Measurements from ENCODE around the gene GNAS-AS1.
A peak's percentile ranks its signal among the peaks of the same experiment; 100 is the strongest.

GNAS-AS1 gene

DNA sequence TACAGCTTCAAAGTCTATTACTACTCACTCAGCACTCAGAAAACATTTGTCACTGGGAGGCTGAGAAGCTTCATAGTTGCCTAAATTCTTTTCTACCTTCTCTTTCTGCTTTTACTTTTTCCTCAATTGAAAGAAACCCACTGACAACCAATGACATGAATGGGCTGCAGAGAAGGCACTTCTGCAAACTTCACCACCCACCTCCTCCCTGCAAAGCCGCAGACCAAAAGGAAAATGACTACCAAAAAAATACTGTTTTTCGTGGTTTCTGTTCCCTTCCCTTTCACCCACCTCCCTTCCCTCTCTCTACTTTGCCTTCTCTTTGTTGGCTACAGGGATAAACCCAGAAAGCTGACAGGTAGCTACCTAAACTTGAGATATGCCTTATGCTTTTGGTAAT is 3.2 kb downstream of the GNAS-AS1 start:
- H3K36me3 ChIP-seq (ENCODE audit: control insufficient read depth, insufficient read depth, low read length): peaks cover under 1% of the 10 kb centered on the region
- H3K9me3 ChIP-seq (ENCODE audit: control insufficient read depth, low read length): no peaks in the 10 kb centered on the region
- no peak overlapping the region for H3K27ac ChIP-seq (ENCODE audit: insufficient read depth, low read depth, low read length, poor library complexity, severe bottlenecking)
- peaks cover 16% of the 10 kb centered on the region for H3K4me1 ChIP-seq (ENCODE audit: control insufficient read depth, insufficient read depth, low read length)
- 75 to 86% methylated on average over 2 of the region's 2 CpGs for WGBS, 2 experiments
- peaks cover 29% of the 10 kb centered on the region for H3K27me3 ChIP-seq (ENCODE audit: control insufficient read depth, insufficient read depth, low read length, poor library complexity, severe bottlenecking)
- H3K4me3 ChIP-seq (ENCODE audit: insufficient read depth, low read depth, low read length): no peak overlapping the region

DNA sequence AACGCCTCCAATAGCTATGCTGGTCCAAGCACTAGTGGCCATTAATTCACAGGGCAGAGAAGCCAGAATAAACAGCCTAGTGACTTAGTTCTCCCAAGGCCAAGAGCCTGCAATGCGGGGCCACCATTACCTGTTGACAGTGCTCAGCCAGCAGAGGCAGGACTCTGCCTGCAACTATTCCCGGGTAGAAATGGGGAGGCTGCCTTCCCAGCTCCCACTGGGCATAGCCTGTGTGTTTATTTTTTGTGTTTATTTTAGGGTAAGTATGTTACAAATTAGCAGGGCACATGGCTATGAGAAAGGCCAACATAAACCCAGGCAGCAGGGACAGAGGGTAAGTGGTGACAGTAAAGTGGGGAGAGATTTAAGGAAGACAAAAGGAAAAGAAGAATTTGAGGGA is 5.0 kb downstream of the GNAS-AS1 start:
- peaks cover 16% of the 10 kb centered on the region for H3K4me1 ChIP-seq (ENCODE audit: control insufficient read depth, insufficient read depth, low read length)
- no peak overlapping the region for H3K4me3 ChIP-seq (ENCODE audit: insufficient read depth, low read depth, low read length)
- WGBS, 2 experiments: 64 to 76% methylated on average over 3 of the region's 3 CpGs
- no peaks in the 10 kb centered on the region for H3K9me3 ChIP-seq (ENCODE audit: control insufficient read depth, low read length)
- peaks cover 30% of the 10 kb centered on the region for H3K27me3 ChIP-seq (ENCODE audit: control insufficient read depth, insufficient read depth, low read length, poor library complexity, severe bottlenecking)
- H3K36me3 ChIP-seq (ENCODE audit: control insufficient read depth, insufficient read depth, low read length): peaks cover 5% of the 10 kb centered on the region
- no peak overlapping the region for H3K27ac ChIP-seq (ENCODE audit: insufficient read depth, low read depth, low read length, poor library complexity, severe bottlenecking)

DNA sequence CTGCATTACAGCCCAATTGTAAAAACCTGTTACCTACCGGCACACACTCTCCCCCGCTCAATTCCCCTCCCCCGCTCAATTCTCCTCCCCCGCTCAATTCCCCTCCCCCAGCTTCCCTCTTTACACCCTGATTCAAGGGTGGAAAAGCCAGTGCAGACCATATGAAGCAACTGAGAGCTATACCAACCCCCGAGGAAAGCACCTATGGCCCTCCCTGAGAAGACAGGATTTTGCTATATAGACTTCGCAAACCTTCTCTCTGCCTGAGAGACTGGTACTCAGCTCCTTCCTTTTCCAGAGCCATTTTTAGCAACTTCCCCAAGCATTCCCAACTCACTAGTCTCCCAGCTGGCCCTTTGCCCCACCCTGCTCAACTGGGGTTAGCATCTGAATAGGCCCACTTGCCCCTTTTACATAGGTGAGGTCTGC is 7.6 kb downstream of the GNAS-AS1 start:
- Histone ChIP-seq H3K36me3 (ENCODE audit: control insufficient read depth, insufficient read depth, low read length) (peaks cover 7% of the 10 kb centered on the region), H3K4me1 (ENCODE audit: control insufficient read depth, insufficient read depth, low read length) (peaks cover 5% of the 10 kb centered on the region), H3K27ac (ENCODE audit: insufficient read depth, low read depth, low read length, poor library complexity, severe bottlenecking) (no peak overlapping the region), H3K9me3 (ENCODE audit: control insufficient read depth, low read length) (no peaks in the 10 kb centered on the region), H3K4me3 (ENCODE audit: insufficient read depth, low read depth, low read length) (no peak overlapping the region), H3K27me3 (ENCODE audit: control insufficient read depth, insufficient read depth, low read length, poor library complexity, severe bottlenecking) (peaks cover 49% of the 10 kb centered on the region)
- 11 to 16% methylated on average over 6 of the region's 6 CpGs for WGBS, 2 experiments

DNA sequence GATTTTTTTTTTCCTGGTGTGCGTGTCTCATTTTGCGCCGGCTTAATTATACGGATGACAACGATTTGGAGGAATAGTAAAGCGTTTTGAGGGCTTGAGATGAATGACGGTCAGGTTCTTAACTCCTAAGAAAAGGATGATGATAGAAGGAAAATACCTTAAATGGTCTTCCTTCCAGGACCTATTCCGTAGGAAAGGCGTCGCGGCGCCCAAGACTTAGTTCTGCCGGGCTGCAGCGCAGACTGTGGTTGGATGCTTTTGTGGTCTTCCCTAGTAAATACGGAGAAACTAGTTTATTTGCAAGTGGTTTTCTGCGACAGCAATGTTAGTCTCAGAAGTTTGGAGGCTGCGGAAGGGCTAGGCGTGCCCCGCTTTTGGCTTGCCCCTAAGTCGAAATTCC is 8.4 kb downstream of the GNAS-AS1 start:
- H3K4me1 ChIP-seq (ENCODE audit: control insufficient read depth, insufficient read depth, low read length): peaks cover 3% of the 10 kb centered on the region
- no peaks in the 10 kb centered on the region for H3K9me3 ChIP-seq (ENCODE audit: control insufficient read depth, low read length)
- 52 to 56% methylated on average over 20 of the region's 20 CpGs for WGBS, 2 experiments
- H3K36me3 ChIP-seq (ENCODE audit: control insufficient read depth, insufficient read depth, low read length): peaks cover 7% of the 10 kb centered on the region
- peak overlapping the region; percentile 11 for H3K4me3 ChIP-seq (ENCODE audit: insufficient read depth, low read depth, low read length)
- H3K27ac ChIP-seq (ENCODE audit: insufficient read depth, low read depth, low read length, poor library complexity, severe bottlenecking): no peak overlapping the region
- H3K27me3 ChIP-seq (ENCODE audit: control insufficient read depth, insufficient read depth, low read length, poor library complexity, severe bottlenecking): peaks cover 49% of the 10 kb centered on the region

DNA sequence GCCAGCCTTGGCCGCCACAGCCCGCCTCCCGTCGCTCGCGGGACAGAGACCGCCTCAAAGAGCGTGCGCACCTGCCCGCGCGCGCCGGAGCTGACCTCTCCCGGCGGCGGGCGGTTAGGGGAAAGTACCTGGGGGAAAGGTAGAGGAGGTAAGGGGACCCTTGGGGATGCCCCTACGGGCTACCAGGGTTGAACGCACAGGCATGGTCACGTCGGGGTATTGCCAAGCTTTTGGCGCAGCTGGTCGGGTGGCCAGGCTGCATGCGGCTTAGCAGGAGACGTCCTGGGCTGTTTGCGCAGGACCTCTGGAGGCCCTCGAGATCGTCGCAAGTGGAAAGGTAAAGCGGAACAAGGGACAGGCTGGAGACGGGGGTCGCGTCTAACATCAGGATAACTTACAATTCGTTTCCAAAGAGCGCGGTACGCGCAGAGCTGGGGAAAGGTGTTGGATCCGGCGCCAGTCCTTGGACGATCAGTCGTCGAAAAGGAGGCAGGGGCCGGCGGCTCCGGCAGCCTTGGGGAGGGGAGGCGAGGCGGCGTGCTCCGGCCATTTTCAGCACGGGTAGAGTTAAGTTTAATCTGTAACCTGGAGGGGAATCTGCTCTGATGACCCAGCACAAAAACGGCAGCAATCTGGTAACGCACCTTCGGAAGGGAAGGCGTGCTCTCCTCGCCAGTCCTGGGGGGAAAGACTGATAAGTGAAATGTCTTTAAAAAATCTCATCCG is 9.0 kb downstream of the GNAS-AS1 start:
- 54% methylated on average over 58 of the region's 58 CpGs for WGBS, 2 experiments
- H3K9me3 ChIP-seq (ENCODE audit: control insufficient read depth, low read length): no peaks in the 10 kb centered on the region
- H3K4me3 ChIP-seq (ENCODE audit: insufficient read depth, low read depth, low read length): peak overlapping the region; percentile 1
- H3K27ac ChIP-seq (ENCODE audit: insufficient read depth, low read depth, low read length, poor library complexity, severe bottlenecking): no peak overlapping the region
- H3K4me1 ChIP-seq (ENCODE audit: control insufficient read depth, insufficient read depth, low read length): peaks cover 3% of the 10 kb centered on the region
- peaks cover 7% of the 10 kb centered on the region for H3K36me3 ChIP-seq (ENCODE audit: control insufficient read depth, insufficient read depth, low read length)
- peaks cover 49% of the 10 kb centered on the region for H3K27me3 ChIP-seq (ENCODE audit: control insufficient read depth, insufficient read depth, low read length, poor library complexity, severe bottlenecking)

DNA sequence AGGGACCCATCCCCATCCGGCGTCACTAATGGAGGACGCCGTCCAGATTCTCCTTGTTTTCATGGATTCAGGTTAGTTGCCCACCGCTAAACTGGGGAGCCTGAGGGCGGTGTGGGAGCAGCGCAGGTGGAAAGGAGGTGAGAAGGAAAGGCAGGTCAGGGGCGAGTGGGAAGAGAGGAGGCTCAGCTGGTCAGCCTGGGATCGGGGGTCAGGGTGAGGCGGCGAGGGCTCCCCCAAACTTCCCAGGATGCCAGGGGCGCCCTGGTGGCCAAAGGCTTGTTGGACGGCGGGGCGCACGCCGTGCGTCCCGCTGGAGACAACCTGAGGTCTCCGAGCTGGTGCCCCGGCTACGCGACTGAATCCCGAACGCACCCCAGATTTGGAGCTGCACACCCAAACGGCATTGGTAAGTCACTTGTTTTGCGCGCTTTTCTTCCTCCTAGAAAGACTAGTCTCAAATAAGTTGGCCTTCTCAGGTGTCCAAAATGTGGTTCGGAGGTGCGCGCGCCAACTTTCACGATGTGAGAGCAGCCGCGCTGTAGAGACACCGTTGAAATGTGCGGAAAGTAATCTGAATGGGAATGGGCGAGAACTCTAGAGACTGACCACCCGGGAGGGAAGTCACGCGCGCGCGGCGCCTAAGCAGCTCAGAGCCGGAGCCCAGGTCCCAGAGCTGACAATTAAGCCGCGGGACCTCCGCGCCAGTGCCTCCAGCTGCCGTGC is 9.7 kb downstream of the GNAS-AS1 start:
- Histone ChIP-seq H3K4me3 (ENCODE audit: insufficient read depth, low read depth, low read length) (no peak overlapping the region), H3K27me3 (ENCODE audit: control insufficient read depth, insufficient read depth, low read length, poor library complexity, severe bottlenecking) (peaks cover 49% of the 10 kb centered on the region), H3K9me3 (ENCODE audit: control insufficient read depth, low read length) (no peaks in the 10 kb centered on the region), H3K36me3 (ENCODE audit: control insufficient read depth, insufficient read depth, low read length) (peaks cover 7% of the 10 kb centered on the region), H3K27ac (ENCODE audit: insufficient read depth, low read depth, low read length, poor library complexity, severe bottlenecking) (no peak overlapping the region), H3K4me1 (ENCODE audit: control insufficient read depth, insufficient read depth, low read length) (peaks cover 3% of the 10 kb centered on the region)
- 50% methylated on average over 51 of the region's 51 CpGs for WGBS, 2 experiments

DNA sequence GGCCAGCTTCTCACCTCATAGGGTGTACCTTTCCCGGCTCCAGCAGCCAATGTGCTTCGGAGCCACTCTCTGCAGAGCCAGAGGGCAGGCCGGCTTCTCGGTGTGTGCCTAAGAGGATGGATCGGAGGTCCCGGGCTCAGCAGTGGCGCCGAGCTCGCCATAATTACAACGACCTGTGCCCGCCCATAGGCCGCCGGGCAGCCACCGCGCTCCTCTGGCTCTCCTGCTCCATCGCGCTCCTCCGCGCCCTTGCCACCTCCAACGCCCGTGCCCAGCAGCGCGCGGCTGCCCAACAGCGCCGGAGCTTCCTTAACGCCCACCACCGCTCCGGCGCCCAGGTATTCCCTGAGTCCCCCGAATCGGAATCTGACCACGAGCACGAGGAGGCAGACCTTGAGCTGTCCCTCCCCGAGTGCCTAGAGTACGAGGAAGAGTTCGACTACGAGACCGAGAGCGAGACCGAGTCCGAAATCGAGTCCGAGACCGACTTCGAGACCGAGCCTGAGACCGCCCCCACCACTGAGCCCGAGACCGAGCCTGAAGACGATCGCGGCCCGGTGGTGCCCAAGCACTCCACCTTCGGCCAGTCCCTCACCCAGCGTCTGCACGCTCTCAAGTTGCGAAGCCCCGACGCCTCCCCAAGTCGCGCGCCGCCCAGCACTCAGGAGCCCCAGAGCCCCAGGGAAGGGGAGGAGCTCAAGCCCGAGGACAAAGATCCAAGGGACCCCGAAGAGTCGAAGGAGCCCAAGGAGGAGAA is 10.5 kb downstream of the GNAS-AS1 start:
- Histone ChIP-seq H3K36me3 (ENCODE audit: control insufficient read depth, insufficient read depth, low read length) (peaks cover 7% of the 10 kb centered on the region), H3K4me1 (ENCODE audit: control insufficient read depth, insufficient read depth, low read length) (peaks cover 3% of the 10 kb centered on the region), H3K9me3 (ENCODE audit: control insufficient read depth, low read length) (no peaks in the 10 kb centered on the region), H3K27ac (ENCODE audit: insufficient read depth, low read depth, low read length, poor library complexity, severe bottlenecking) (no peak overlapping the region), H3K4me3 (ENCODE audit: insufficient read depth, low read depth, low read length) (peak overlapping the region; percentile 33), H3K27me3 (ENCODE audit: control insufficient read depth, insufficient read depth, low read length, poor library complexity, severe bottlenecking) (peaks cover 49% of the 10 kb centered on the region)
- 48 to 56% methylated on average over 67 of the region's 67 CpGs for WGBS, 2 experiments

DNA sequence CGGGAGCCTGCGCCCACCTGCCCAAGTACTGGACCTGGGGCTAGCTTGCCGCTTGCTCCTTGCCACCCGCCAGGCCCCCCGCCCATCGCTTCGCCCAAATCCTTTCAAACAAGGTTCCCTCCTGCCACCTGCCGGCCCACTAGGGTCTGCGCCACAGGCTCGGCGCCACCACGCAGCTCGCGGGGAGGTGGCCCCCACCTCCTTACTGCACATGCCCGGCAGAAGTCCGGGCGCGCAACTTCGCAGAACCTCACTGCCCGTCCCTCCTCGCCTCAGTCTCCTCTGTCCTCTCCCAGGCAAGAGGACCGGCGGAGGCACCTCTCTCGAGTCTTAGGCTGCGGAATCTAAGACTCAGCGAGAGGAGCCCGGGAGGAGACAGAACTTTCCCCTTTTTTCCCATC is 11.2 kb downstream of the GNAS-AS1 start:
- peaks cover 3% of the 10 kb centered on the region for H3K4me1 ChIP-seq (ENCODE audit: control insufficient read depth, insufficient read depth, low read length)
- WGBS, 2 experiments: 54 to 56% methylated on average over 27 of the region's 27 CpGs

DNA sequence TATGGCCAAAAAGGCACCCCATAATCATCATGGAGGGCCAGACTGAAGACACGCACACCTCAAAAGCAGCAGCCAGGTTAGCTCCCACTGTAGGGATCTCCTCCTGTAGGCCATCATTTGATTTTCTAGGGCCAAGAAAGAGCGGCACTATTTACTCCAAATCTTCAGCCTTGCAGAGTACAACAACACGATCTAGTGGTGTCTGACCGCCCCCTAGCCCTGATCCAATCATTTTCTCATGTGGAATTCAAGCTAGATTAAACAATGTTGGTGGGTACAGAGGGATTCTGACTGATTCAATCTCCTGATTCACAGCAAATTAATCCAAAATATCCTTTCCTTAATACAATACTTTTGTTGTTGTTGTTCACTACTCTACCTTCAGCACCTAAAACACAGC is 12.5 kb downstream of the GNAS-AS1 start:
- H3K27ac ChIP-seq (ENCODE audit: insufficient read depth, low read depth, low read length, poor library complexity, severe bottlenecking): no peak overlapping the region

More for the DNA sequence above, 11.2 kb downstream of the GNAS-AS1 start:
- Histone ChIP-seq H3K9me3 (ENCODE audit: control insufficient read depth, low read length) (no peaks in the 10 kb centered on the region), H3K27ac (ENCODE audit: insufficient read depth, low read depth, low read length, poor library complexity, severe bottlenecking) (no peak overlapping the region), H3K4me3 (ENCODE audit: insufficient read depth, low read depth, low read length) (peak overlapping the region; percentile 33), H3K27me3 (ENCODE audit: control insufficient read depth, insufficient read depth, low read length, poor library complexity, severe bottlenecking) (peaks cover 49% of the 10 kb centered on the region), H3K36me3 (ENCODE audit: control insufficient read depth, insufficient read depth, low read length) (peaks cover 7% of the 10 kb centered on the region)

DNA sequence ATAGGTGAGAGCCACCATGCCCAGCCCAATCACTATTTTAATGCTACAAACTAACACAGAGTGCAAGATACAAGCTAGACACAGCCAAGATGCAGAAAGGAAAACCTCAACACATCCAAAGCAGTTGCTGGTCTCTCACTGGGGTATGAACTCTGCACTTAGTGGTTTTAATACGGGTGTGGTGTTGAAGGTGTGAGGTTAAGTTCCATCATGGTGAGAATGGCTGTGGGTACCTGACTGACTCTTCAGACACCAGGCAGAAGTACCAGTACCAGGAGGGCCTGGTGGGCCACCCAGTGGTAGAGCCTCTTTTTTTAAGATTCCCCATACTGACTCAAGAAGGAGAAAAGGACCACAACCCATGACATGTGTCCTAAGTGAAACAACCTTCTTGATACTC is 13.0 kb downstream of the GNAS-AS1 start:
- Histone ChIP-seq H3K27ac (ENCODE audit: insufficient read depth, low read depth, low read length, poor library complexity, severe bottlenecking) (no peak overlapping the region), H3K27me3 (ENCODE audit: control insufficient read depth, insufficient read depth, low read length, poor library complexity, severe bottlenecking) (peaks cover 38% of the 10 kb centered on the region), H3K4me3 (ENCODE audit: insufficient read depth, low read depth, low read length) (no peak overlapping the region), H3K36me3 (ENCODE audit: control insufficient read depth, insufficient read depth, low read length) (peaks cover 7% of the 10 kb centered on the region), H3K4me1 (ENCODE audit: control insufficient read depth, insufficient read depth, low read length) (no peaks in the 10 kb centered on the region), H3K9me3 (ENCODE audit: control insufficient read depth, low read length) (no peaks in the 10 kb centered on the region)
- 92 to 100% methylated on average over 1 of the region's 1 CpG for WGBS, 2 experiments

More for the DNA sequence above, 12.5 kb downstream of the GNAS-AS1 start:
- Histone ChIP-seq H3K9me3 (ENCODE audit: control insufficient read depth, low read length) (no peaks in the 10 kb centered on the region), H3K4me1 (ENCODE audit: control insufficient read depth, insufficient read depth, low read length) (peaks cover under 1% of the 10 kb centered on the region), H3K4me3 (ENCODE audit: insufficient read depth, low read depth, low read length) (no peak overlapping the region), H3K27me3 (ENCODE audit: control insufficient read depth, insufficient read depth, low read length, poor library complexity, severe bottlenecking) (peaks cover 43% of the 10 kb centered on the region), H3K36me3 (ENCODE audit: control insufficient read depth, insufficient read depth, low read length) (peaks cover 7% of the 10 kb centered on the region)
- WGBS, 2 experiments: 87 to 90% methylated on average over 4 of the region's 4 CpGs
